Measurements from ENCODE around the gene ZFYVE28.

ZFYVE28 gene

GRCh38 chr4:2251073-2251794 lies 167.2 kb downstream of the ZFYVE28 start:
- TF ChIP-seq RAD21 (IDR thresholded peaks at IDR 0.05; ENCODE audit: low read depth) (no peak), FOXM1 (IDR thresholded peaks at IDR 0.05; ENCODE audit: borderline replicate concordance, low read depth) (no peak), TAF1 (IDR thresholded peaks at IDR 0.05; ENCODE audit: low read depth) (no peak), MAX (IDR thresholded peaks at IDR 0.05) (no peak)

GRCh38 chr4:2250357-2251072 lies 167.9 kb downstream of the ZFYVE28 start:
- TF ChIP-seq TEAD4 (IDR thresholded peaks at IDR 0.05) = no peak
- no peak for TF ChIP-seq CREB1 (IDR thresholded peaks at IDR 0.05; ENCODE audit: low read depth)
- TF ChIP-seq ZBTB7A (IDR thresholded peaks at IDR 0.05; ENCODE audit: low read depth) = no peak
- no peak for TF ChIP-seq EP300 (IDR thresholded peaks at IDR 0.05; ENCODE audit: borderline replicate concordance)
- no peak for TF ChIP-seq YY1 (IDR thresholded peaks at IDR 0.05; ENCODE audit: low read depth)
- TF ChIP-seq FOXM1 (IDR thresholded peaks at IDR 0.05; ENCODE audit: borderline replicate concordance, low read depth) = no peak

- no peak for TF ChIP-seq EP300 (IDR thresholded peaks at IDR 0.05; ENCODE audit: borderline replicate concordance)
- no peak for TF ChIP-seq TCF12 (IDR thresholded peaks at IDR 0.05; ENCODE audit: low read depth)
- TF ChIP-seq CEBPB (IDR thresholded peaks at IDR 0.05) = no peak
- no peak for TF ChIP-seq TEAD4 (IDR thresholded peaks at IDR 0.05)
- TF ChIP-seq FOXM1 (IDR thresholded peaks at IDR 0.05; ENCODE audit: borderline replicate concordance, low read depth) = no peak
- no peak for TF ChIP-seq CREB1 (IDR thresholded peaks at IDR 0.05; ENCODE audit: low read depth)
- TF ChIP-seq ZBTB7A (IDR thresholded peaks at IDR 0.05; ENCODE audit: low read depth) = no peak
- no peak for TF ChIP-seq MAX (IDR thresholded peaks at IDR 0.05)
Measured at GRCh38 chr4:2249526-2250356, 168.7 kb downstream of the ZFYVE28 start.

GRCh38 chr4:2248821-2249261 lies 169.6 kb downstream of the ZFYVE28 start:
- TF ChIP-seq TAF1 (IDR thresholded peaks at IDR 0.05; ENCODE audit: low read depth) (no peak), NFIC (IDR thresholded peaks at IDR 0.05) (no peak), RAD21 (IDR thresholded peaks at IDR 0.05; ENCODE audit: low read depth) (no peak), ZBTB7A (IDR thresholded peaks at IDR 0.05; ENCODE audit: low read depth) (no peak), USF1 (IDR thresholded peaks at IDR 0.05) (no peak), TEAD4 (IDR thresholded peaks at IDR 0.05) (no peak), EP300 (IDR thresholded peaks at IDR 0.05; ENCODE audit: borderline replicate concordance) (no peak), CREB1 (IDR thresholded peaks at IDR 0.05; ENCODE audit: low read depth) (no peak), CEBPB (IDR thresholded peaks at IDR 0.05) (no peak), FOXM1 (IDR thresholded peaks at IDR 0.05; ENCODE audit: borderline replicate concordance, low read depth) (no peak), MAX (IDR thresholded peaks at IDR 0.05) (no peak), TCF12 (IDR thresholded peaks at IDR 0.05; ENCODE audit: low read depth) (no peak), EGR1 (IDR thresholded peaks at IDR 0.05) (no peak), REST (IDR thresholded peaks at IDR 0.05; ENCODE audit: low read depth) (no peak), YY1 (IDR thresholded peaks at IDR 0.05; ENCODE audit: low read depth) (no peak)

GRCh38 chr4:2248044-2248780 lies 170.2 kb downstream of the ZFYVE28 start:
- TF ChIP-seq TAF1 (IDR thresholded peaks at IDR 0.05; ENCODE audit: low read depth) (no peak), REST (IDR thresholded peaks at IDR 0.05; ENCODE audit: low read depth) (no peak), CREB1 (IDR thresholded peaks at IDR 0.05; ENCODE audit: low read depth) (no peak), EGR1 (IDR thresholded peaks at IDR 0.05) (no peak), RAD21 (IDR thresholded peaks at IDR 0.05; ENCODE audit: low read depth) (no peak), TEAD4 (IDR thresholded peaks at IDR 0.05) (no peak), FOXM1 (IDR thresholded peaks at IDR 0.05; ENCODE audit: borderline replicate concordance, low read depth) (no peak), YY1 (IDR thresholded peaks at IDR 0.05; ENCODE audit: low read depth) (no peak), ZBTB7A (IDR thresholded peaks at IDR 0.05; ENCODE audit: low read depth) (no peak), TCF12 (IDR thresholded peaks at IDR 0.05; ENCODE audit: low read depth) (no peak)
